ENCODE results near the gene RPN2. TPM values are rescaled to one million over a fixed set of nuclear protein-coding genes. Genes with fewer than 3 reads are reported as not detected.
A peak's percentile ranks its signal among the peaks of the same experiment; 100 is the strongest.

Gene RPN2
- total RNA-seq (2014; rRNA removed) = 257 and 274 TPM in 2 replicates
- percentile 94 among the genes with signal in this experiment for Bru-seq, nascent RNA
- percentile 90 among the genes with signal in this experiment for BruChase-seq, experiment 1, labeled RNA remaining after a 6-hour chase
- percentile 85 among the genes with signal in this experiment for BruChase-seq, experiment 2, labeled RNA remaining after a 2-hour chase
- long read RNA-seq, transcript RPN2-201 (17 exons, 2,515 nt) = major isoform, 1,433 of 1,800 reads
- long read RNA-seq, partial matches to known transcripts = 152 of 1,800 reads
- long read RNA-seq, other reads (novel, unspliced or antisense) = 215 of 1,800 reads

- intact Hi-C loops (cut with micrococcal nuclease) = no loop called here
Observed at GRCh38 chr20:37178839-37179682, at the start of gene RPN2, which contains the start of gene MROH8. Gene RPN2, plus strand, starts transcription at chr20:37179330. Its CDS starts 27 bp downstream, at chr20:37179357. Gene MROH8, minus strand, starts transcription at chr20:37179548.

GRCh38 chr20:37131486-37131885 lies 47.6 kb upstream of the RPN2 start:
- no peak overlapping the region for H3K27ac ChIP-seq (ENCODE audit: low read length)
- no peaks in the 10 kb centered on the region for H3F3A ChIP-seq (ENCODE audit: low read length, unreplicated experiment)
- ChIA-PET CTCF (no interaction called here), POLR2A (ENCODE audit: unreplicated experiment) (no interaction called here)
- H3K4me3 ChIP-seq (ENCODE audit: low read length) = no peak overlapping the region
- no peaks in the 10 kb centered on the region for H3K9me2 ChIP-seq (replicated peaks; ENCODE audit: low read length)
- intact Hi-C loops (cut with micrococcal nuclease) = no loop called here
- no peak overlapping the region for H3K9ac ChIP-seq (ENCODE audit: low read length)
- no peak for TF ChIP-seq CTCF (conservative IDR thresholded peaks at IDR 0.05; ENCODE audit: low read depth, low read length)
- TF ChIP-seq EZH2 (IDR thresholded peaks at IDR 0.05; ENCODE audit: low read length, unreplicated experiment) = no peak
- TF ChIP-seq EZH2phosphoT487 (IDR thresholded peaks at IDR 0.05; ENCODE audit: borderline replicate concordance, low read length) = no peak
- no TSS peak for BruUV-seq (replicated peaks)
- DNase-seq (no peak), ATAC-seq (no peak)
- H3K9me3 ChIP-seq (ENCODE audit: low read length) = no peaks in the 10 kb centered on the region
- H3K27me3 ChIP-seq (ENCODE audit: low read length) = peaks cover 15% of the 10 kb centered on the region
- H4K20me1 ChIP-seq (ENCODE audit: low read length) = no peaks in the 10 kb centered on the region
- no peaks in the 10 kb centered on the region for H3K79me2 ChIP-seq (ENCODE audit: low read length)
- no peak overlapping the region for H2AFZ ChIP-seq (ENCODE audit: low read length)
- H3K4me1 ChIP-seq (ENCODE audit: insufficient read depth, low read length) = no peaks in the 10 kb centered on the region
- no peak overlapping the region for H3K4me2 ChIP-seq (ENCODE audit: low read length)
- no peaks in the 10 kb centered on the region for H3K36me3 ChIP-seq (ENCODE audit: low read depth, low read length)

More at GRCh38 chr20:37178839-37179682, at the start of gene RPN2, which contains the start of gene MROH8:
- H3K4me2 ChIP-seq (ENCODE audit: low read length) = peak within 1 kb of the TSS; percentile 96
- H3K79me2 ChIP-seq (ENCODE audit: low read length) = peaks cover 51% of the 10 kb centered on the region
- POLR2A ChIA-PET (ENCODE audit: unreplicated experiment) = interaction anchor here (0.5 to 0.7 kb wide), 3 partner anchors 9 to 508 kb away, joined by 3 to 12 read pairs (median 7); no protein-coding TSS in a partner anchor
- no peaks in the 10 kb centered on the region for H3K27me3 ChIP-seq (ENCODE audit: low read length)
- DNase-seq (peak; percentile 96), ATAC-seq (peak; percentile 93)
- peaks cover 20% of the 10 kb centered on the region for H3K36me3 ChIP-seq (ENCODE audit: low read depth, low read length)
- H3K27ac ChIP-seq (ENCODE audit: low read length) = peak within 1 kb of the TSS; percentile 92
- peaks cover 34% of the 10 kb centered on the region for H4K20me1 ChIP-seq (ENCODE audit: low read length)
- TF ChIP-seq CTCF (conservative IDR thresholded peaks at IDR 0.05; ENCODE audit: low read depth, low read length) (no peak), EZH2phosphoT487 (IDR thresholded peaks at IDR 0.05; ENCODE audit: borderline replicate concordance, low read length) (no peak), EZH2 (IDR thresholded peaks at IDR 0.05; ENCODE audit: low read length, unreplicated experiment) (no peak)
- BruUV-seq (replicated peaks) = no TSS peak
- CTCF ChIA-PET = interaction anchor here (0.6 to 2.2 kb wide), 4 partner anchors 13 to 132 kb away, joined by 3 to 11 read pairs (median 4); no protein-coding TSS in a partner anchor
- peaks cover 24% of the 10 kb centered on the region for H3K4me1 ChIP-seq (ENCODE audit: insufficient read depth, low read length)
- peak within 1 kb of the TSS; percentile 96 for H3K4me3 ChIP-seq (ENCODE audit: low read length)
- H2AFZ ChIP-seq (ENCODE audit: low read length) = peak within 1 kb of the TSS; percentile 80
- H3F3A ChIP-seq (ENCODE audit: low read length, unreplicated experiment) = no peaks in the 10 kb centered on the region
- peak within 1 kb of the TSS; percentile 99 for H3K9ac ChIP-seq (ENCODE audit: low read length)
- H3K9me2 ChIP-seq (replicated peaks; ENCODE audit: low read length) = no peaks in the 10 kb centered on the region
- H3K9me3 ChIP-seq (ENCODE audit: low read length) = no peaks in the 10 kb centered on the region

All from PC-3 (cell line).